HepG2 (cell line): ENCODE results near the gene LAPTM4A. TPM values are rescaled to one million over a fixed set of nuclear protein-coding genes. Genes with fewer than 3 reads are reported as not detected.

ENCODE experiments used
- CENPBD1 ChIP-seq: sonication (generic); formaldehyde crosslinking; IDR thresholded peaks from 2 replicates; pipeline ENCODE4 v1.8.0; 2022; ENCODE audit warnings: missing genetic modification reagents, low read depth, mild to moderate bottlenecking, borderline replicate concordance
- CHCHD3 ChIP-seq: sonication (generic); formaldehyde crosslinking; IDR thresholded peaks from 2 replicates; pipeline ENCODE4 v1.8.0; 2022; ENCODE audit warnings: mild to moderate bottlenecking, missing genetic modification reagents, moderate library complexity
- CHD4 ChIP-seq: fragments of 200-600 bp; sonication (generic); IDR thresholded peaks from 2 replicates; pipeline ENCODE4 v1.7.0; 2017; ENCODE audit warnings: mild to moderate bottlenecking, low read length, borderline replicate concordance
- DNMT3B ChIP-seq: conservative IDR thresholded peaks from 2 replicates; pipeline ENCODE4 v1.6.1; 2016; ENCODE audit warnings: missing biosample characterization, control low read depth
- DPF2 ChIP-seq: sonication (generic); formaldehyde crosslinking; IDR thresholded peaks from 2 replicates; pipeline ENCODE4 v1.4.0; 2020; ENCODE audit warnings: mild to moderate bottlenecking, low read depth, missing genetic modification reagents, borderline replicate concordance
- FOXA3 ChIP-seq: IDR thresholded peaks from 2 replicates; pipeline ENCODE4 v1.6.1; 2016; ENCODE audit warnings: missing genetic modification reagents, missing compliant biosample characterization
- GATAD2A ChIP-seq: IDR thresholded peaks from 2 replicates; pipeline ENCODE4 v1.6.1; 2016
- GFI1 ChIP-seq: sonication (generic); formaldehyde crosslinking; IDR thresholded peaks from 2 replicates; pipeline ENCODE4 v1.5.0; 2020; ENCODE audit warnings: missing genetic modification reagents, mild to moderate bottlenecking, borderline replicate concordance
- HINFP ChIP-seq: sonication (generic); formaldehyde crosslinking; IDR thresholded peaks from 2 replicates; pipeline ENCODE4 v1.4.0; 2020; ENCODE audit warnings: low read depth, mild to moderate bottlenecking, missing genetic modification reagents
- JUNB ChIP-seq: sonication (generic); formaldehyde crosslinking; IDR thresholded peaks from 2 replicates; pipeline ENCODE4 v1.8.0; 2022; ENCODE audit warnings: missing genetic modification reagents, mild to moderate bottlenecking, borderline replicate concordance
- KAT2B ChIP-seq: fragments of 150-350 bp; IDR thresholded peaks from 2 replicates; pipeline ENCODE4 v1.6.1; 2014; ENCODE audit warnings: low read depth, low read length, borderline replicate concordance
- NFRKB ChIP-seq: fragments of 450-650 bp; IDR thresholded peaks from 2 replicates; pipeline ENCODE4 v1.6.1; 2017
- PAX8 ChIP-seq: sonication (generic); formaldehyde crosslinking; IDR thresholded peaks from 2 replicates; pipeline ENCODE4 v1.8.0; 2022; ENCODE audit warnings: mild to moderate bottlenecking, missing genetic modification reagents, borderline replicate concordance
- RBAK ChIP-seq: sonication (generic); formaldehyde crosslinking; IDR thresholded peaks from 2 replicates; pipeline ENCODE4 v1.5.1; 2020; ENCODE audit warnings: mild to moderate bottlenecking, missing genetic modification reagents
- STAT6 ChIP-seq: sonication (generic); formaldehyde crosslinking; IDR thresholded peaks from 2 replicates; pipeline ENCODE4 v1.4.0; 2020; ENCODE audit warnings: missing genetic modification reagents, mild to moderate bottlenecking, borderline replicate concordance
- UBTF ChIP-seq: sonication (generic); formaldehyde crosslinking; IDR thresholded peaks from 2 replicates; pipeline ENCODE4 v1.4.0; 2020; ENCODE audit warnings: mild to moderate bottlenecking, missing genetic modification reagents
- ZFP90 ChIP-seq: sonication (generic); formaldehyde crosslinking; IDR thresholded peaks from 2 replicates; pipeline ENCODE4 v1.8.0; 2022; ENCODE audit warnings: missing genetic modification reagents, mild to moderate bottlenecking, inconsistent platforms, borderline replicate concordance
- ZMYM2 ChIP-seq: sonication (generic); formaldehyde crosslinking; IDR thresholded peaks from 2 replicates; pipeline ENCODE4 v1.8.0; 2022; ENCODE audit warnings: mild to moderate bottlenecking, missing genetic modification reagents
- ZNF136 ChIP-seq: sonication (generic); formaldehyde crosslinking; IDR thresholded peaks from 2 replicates; pipeline ENCODE4 v1.8.1; 2022; ENCODE audit warnings: low read depth, mild to moderate bottlenecking, moderate library complexity, missing genetic modification reagents
- ZNF414 ChIP-seq: sonication (generic); formaldehyde crosslinking; IDR thresholded peaks from 2 replicates; pipeline ENCODE4 v1.5.0; 2020; ENCODE audit warnings: missing genetic modification reagents
- ZNF615 ChIP-seq: sonication (generic); formaldehyde crosslinking; IDR thresholded peaks from 2 replicates; pipeline ENCODE4 v1.5.0; 2020; ENCODE audit warnings: mild to moderate bottlenecking, missing genetic modification reagents, borderline replicate concordance
- ZNF816 ChIP-seq: sonication (generic); formaldehyde crosslinking; IDR thresholded peaks from 2 replicates; pipeline ENCODE4 v1.8.0; 2022; ENCODE audit warnings: missing genetic modification reagents, mild to moderate bottlenecking, borderline replicate concordance
- polyA plus RNA-seq, 8 experiments: library from polyadenylated mRNA; depleted of rRNA in 3 of 8; stranded (reverse) in 7 of 8; unstranded in 1 of 8; fragments of >200 nt; fragmentation: Illumina TruSeq in 4 of 8; extraction: Trizol in 4 of 8; gene quantifications; 2 replicates each; pipeline versions ENCODE4 v1.2.1 to v1.2.3, GENCODE V29; 2011 to 2016; ENCODE audit warnings: low read depth in 4 of 8, missing spikeins in 1 of 8, mixed read lengths in 1 of 8; ENCODE audit not compliant: insufficient read depth in 1 of 8
- total RNA-seq, 5 experiments: library from RNA; depleted of rRNA; stranded (reverse); fragments of >200 nt; fragmentation: Illumina TruSeq; extraction: Trizol; gene quantifications; 2 replicates each; pipeline ENCODE4 v1.2.3, GENCODE V29; 2016; ENCODE audit warnings: low read depth in 1 of 5

LAPTM4A gene
- total and polyA plus RNA-seq, 2 of the 13 experiments (the other 11 are each of a cell fraction or from before 2014, with no cell fraction given): 116 to 558 TPM

GRCh38 chr2:20052229-20052851, 912 bp upstream of the LAPTM4A start (continued):
- TF ChIP-seq STAT6 (0 out of 2 replicates have a peak, but pooled peaks have one; percentile 19), HINFP (CRISPR knock-in tag) (no peak), ZNF136 (CRISPR knock-in tag) (no peak), KAT2B (no peak), GFI1 (CRISPR knock-in tag) (peak; percentile 64), RBAK (CRISPR knock-in tag) (no peak), UBTF (no peak), ZNF816 (CRISPR knock-in tag) (no peak), ZNF414 (peak; percentile 37; the same call in 1 of the 2 replicates), ZMYM2 (CRISPR knock-in tag) (no peak), JUNB (no peak), NFRKB (no peak), CHD4 (peak; percentile 60; the same call in 1 of the 2 replicates), ZFP90 (CRISPR knock-in tag) (0 out of 2 replicates have a peak, but pooled peaks have one; percentile 7), DPF2 (CRISPR knock-in tag) (no peak), FOXA3 (0 out of 2 replicates have a peak, but pooled peaks have one; percentile 17), DNMT3B (no peak), ZNF615 (CRISPR knock-in tag) (peak; percentile 51; the same call in 1 of the 2 replicates), GATAD2A (peak; percentile 35; the same call in 1 of the 2 replicates), CHCHD3 (CRISPR knock-in tag) (no peak), PAX8 (CRISPR knock-in tag) (no peak), CENPBD1 (CRISPR knock-in tag) (no peak)
